OCI-LY7 (cell line): ENCODE results near the gene BCL10. TPM values are rescaled to one million over a fixed set of nuclear protein-coding genes. Genes with fewer than 3 reads are reported as not detected.

ENCODE experiments used
- BruUV-seq: library from RNA; stranded (reverse); fragments of 400-500 nt; replicated peaks from 2 replicates; lab custom pipeline; 2021; lab: Mats Ljungman, UMichigan
- CTCF ChIA-PET: fragments of 300-600 bp; sonication (Branson Sonifier 250); formaldehyde crosslinking; loops from one replicate; lab custom pipeline; 2022; ENCODE audit warnings: antibody characterized with exemption; ENCODE audit not compliant: unreplicated experiment; lab: Charles Lee
- POLR2A ChIA-PET: fragments of 300-600 bp; sonication (Branson Sonifier 250); formaldehyde crosslinking; loops from one replicate; lab custom pipeline; 2022; ENCODE audit warnings: antibody characterized with exemption; lab: Charles Lee
- DNase-seq: peaks from one replicate; pipeline ENCODE4 v3.0.0-alpha.2; 2015; ENCODE audit warnings: low spot score
- H2AFZ ChIP-seq: fragments of 200-600 bp; sonication (generic), shearing (Covaris generic); 2 replicates; pipeline ENCODE4 v1.6.1; 2014; ENCODE audit warnings: mild to moderate bottlenecking, antibody characterized with exemption, low read length, moderate library complexity
- H3K27ac ChIP-seq: fragments of 200-600 bp; sonication (generic); 2 replicates; pipeline ENCODE4 v1.5.1; 2014; ENCODE audit warnings: mixed run types, low read depth, mild to moderate bottlenecking, moderate library complexity, low read length, inconsistent platforms; ENCODE audit not compliant: poor library complexity, severe bottlenecking
- H3K36me3 ChIP-seq: fragments of 200-600 bp; sonication (generic); 2 replicates; pipeline ENCODE4 v1.6.1; 2014; ENCODE audit warnings: mild to moderate bottlenecking, antibody characterized with exemption, low read length, moderate library complexity, mixed read lengths; ENCODE audit not compliant: insufficient read depth
- H3K4me1 ChIP-seq: fragments of 200-600 bp; sonication (generic); 2 replicates; pipeline ENCODE4 v1.5.1; 2014; ENCODE audit warnings: mild to moderate bottlenecking, low read length; ENCODE audit not compliant: insufficient read depth, poor library complexity, severe bottlenecking
- H3K4me2 ChIP-seq: fragments of 200-600 bp; sonication (generic); 2 replicates; pipeline ENCODE4 v1.6.1; 2014; ENCODE audit warnings: mild to moderate bottlenecking, low read length
- H3K4me3 ChIP-seq: fragments of 200-600 bp; sonication (generic); 2 replicates; pipeline ENCODE4 v1.5.1; 2014; ENCODE audit warnings: mild to moderate bottlenecking, low read depth, low read length; ENCODE audit not compliant: poor library complexity, severe bottlenecking
- H3K79me2 ChIP-seq: fragments of 200-600 bp; sonication (generic); 2 replicates; pipeline ENCODE4 v1.6.1; 2016; ENCODE audit warnings: low read depth, mild to moderate bottlenecking, low read length, moderate library complexity, mixed read lengths; ENCODE audit not compliant: insufficient read depth
- H3K9me2 ChIP-seq: fragments of 200-600 bp; sonication (generic); 2 replicates; pipeline ENCODE4 v1.6.1; 2016; ENCODE audit warnings: mild to moderate bottlenecking, low read length, mixed read lengths; ENCODE audit not compliant: insufficient read depth
- H3K9me3 ChIP-seq: fragments of 200-600 bp; sonication (generic); 2 replicates; pipeline ENCODE4 v1.6.1; 2014; ENCODE audit warnings: mild to moderate bottlenecking, mixed run types, low read length, mixed read lengths
- H4K20me1 ChIP-seq: fragments of 200-600 bp; sonication (generic); 2 replicates; pipeline ENCODE4 v1.6.1; 2014; ENCODE audit warnings: mild to moderate bottlenecking, antibody characterized with exemption, low read length, moderate library complexity, mixed read lengths; ENCODE audit not compliant: insufficient read depth
- EZH2phosphoT487 ChIP-seq: fragments of 200-600 bp; sonication (generic); IDR thresholded peaks from 2 replicates; pipeline ENCODE4 v1.6.1; 2018; ENCODE audit warnings: low read depth, borderline replicate concordance, mild to moderate bottlenecking, mixed run types, antibody characterized with exemption, low read length, moderate library complexity, mixed read lengths
- intact Hi-C: fragments of 100-400 bp; cut with micrococcal nuclease; formaldehyde crosslinking; loops from one replicate; pipeline ENCODE4 v1.10.0; 2022; ENCODE audit not compliant: unreplicated experiment
- total RNA-seq, 2 experiments: library from RNA; depleted of rRNA in 1 of 2; stranded (reverse); fragments of >200 nt in 1 of 2; shearing (Covaris generic) in 1 of 2; gene quantifications; 2 replicates each; pipeline ENCODE4 v1.2.3, GENCODE V29; 2014 to 2022
- TF ChIP-seq, protein P1 (sequence below): fragments of 200-600 bp; sonication (generic); conservative IDR thresholded peaks from 2 replicates; pipeline ENCODE4 v1.5.1; 2014; ENCODE audit warnings: mild to moderate bottlenecking, antibody characterized with exemption, low read length, moderate library complexity, mixed read lengths

BCL10 gene
- total RNA-seq, 2 experiments from 2014 or later = 17.4 to 29.0 TPM

DNA sequence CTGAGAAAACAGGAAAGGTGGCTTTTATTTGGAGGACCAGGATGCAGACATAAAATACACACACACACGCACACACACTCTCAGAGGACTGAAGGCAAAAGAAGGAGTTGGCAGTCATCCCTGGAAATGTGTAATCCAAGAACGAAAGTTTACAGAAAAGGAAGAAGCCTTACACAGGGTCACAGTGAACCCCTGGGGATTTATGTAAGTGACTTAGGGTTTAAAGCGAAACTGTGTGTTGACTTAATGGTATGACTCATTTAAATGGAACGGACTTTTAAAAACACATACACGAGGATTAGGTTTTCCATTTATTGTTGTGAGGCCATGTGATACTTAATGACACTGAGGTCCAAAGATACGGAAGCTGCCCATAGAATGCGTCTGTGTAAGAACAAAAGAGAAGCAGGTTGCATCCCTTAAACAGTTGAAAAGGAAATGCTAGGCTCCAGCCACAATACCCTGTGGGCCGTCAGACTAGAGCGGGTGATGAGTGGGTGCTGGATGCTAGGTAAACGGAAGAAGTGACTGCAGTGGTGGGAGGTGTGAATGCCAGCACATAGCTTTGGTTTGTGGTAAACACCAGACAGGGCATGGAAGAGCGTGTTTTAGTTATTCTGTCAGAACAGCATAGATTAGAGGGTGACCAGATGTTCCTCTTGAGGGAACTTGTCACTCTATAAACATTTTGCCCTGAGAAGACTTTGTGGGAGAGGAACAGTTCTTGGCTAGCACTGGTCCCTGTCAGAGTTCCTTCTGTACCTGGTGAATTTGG, 21.6 kb upstream of the BCL10 start:
- CTCF ChIA-PET = no interaction called here

DNA sequence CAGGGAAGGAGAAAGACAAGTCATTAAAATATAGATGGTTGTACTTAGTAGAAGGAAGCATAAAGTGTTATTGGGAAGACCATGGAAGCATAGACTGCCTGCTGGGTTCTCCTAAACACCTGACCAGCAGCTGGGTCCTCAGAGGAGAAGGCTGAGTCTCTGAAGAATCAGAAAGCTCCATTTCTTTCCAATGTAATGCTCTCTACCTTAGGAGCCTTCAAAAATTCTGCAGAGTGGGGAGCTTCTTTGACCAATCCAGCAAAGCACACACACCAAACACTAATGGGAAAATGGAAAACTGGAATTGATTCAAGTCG, 21.1 kb upstream of the BCL10 start:
- H4K20me1 ChIP-seq = no peaks in the 10 kb centered on the region
- ChIA-PET POLR2A (interaction anchor here (1.4 kb wide), 1 partner anchor 20 kb away, joined by 3 read pairs; no protein-coding TSS in a partner anchor), CTCF (no interaction called here)
- DNase-seq = no peak
- H3K79me2 ChIP-seq = no peaks in the 10 kb centered on the region
- no peak overlapping the region for H3K4me2 ChIP-seq
- no peaks in the 10 kb centered on the region for H3K9me3 ChIP-seq
- H3K9me2 ChIP-seq = no peaks in the 10 kb centered on the region
- no peak overlapping the region for H2AFZ ChIP-seq
- no peak overlapping the region for H3K27ac ChIP-seq
- no peaks in the 10 kb centered on the region for H3K36me3 ChIP-seq
- H3K4me3 ChIP-seq = no peak overlapping the region
- intact Hi-C loops = no loop called here
- BruUV-seq = no TSS peak
- TF ChIP-seq, protein P1, sequence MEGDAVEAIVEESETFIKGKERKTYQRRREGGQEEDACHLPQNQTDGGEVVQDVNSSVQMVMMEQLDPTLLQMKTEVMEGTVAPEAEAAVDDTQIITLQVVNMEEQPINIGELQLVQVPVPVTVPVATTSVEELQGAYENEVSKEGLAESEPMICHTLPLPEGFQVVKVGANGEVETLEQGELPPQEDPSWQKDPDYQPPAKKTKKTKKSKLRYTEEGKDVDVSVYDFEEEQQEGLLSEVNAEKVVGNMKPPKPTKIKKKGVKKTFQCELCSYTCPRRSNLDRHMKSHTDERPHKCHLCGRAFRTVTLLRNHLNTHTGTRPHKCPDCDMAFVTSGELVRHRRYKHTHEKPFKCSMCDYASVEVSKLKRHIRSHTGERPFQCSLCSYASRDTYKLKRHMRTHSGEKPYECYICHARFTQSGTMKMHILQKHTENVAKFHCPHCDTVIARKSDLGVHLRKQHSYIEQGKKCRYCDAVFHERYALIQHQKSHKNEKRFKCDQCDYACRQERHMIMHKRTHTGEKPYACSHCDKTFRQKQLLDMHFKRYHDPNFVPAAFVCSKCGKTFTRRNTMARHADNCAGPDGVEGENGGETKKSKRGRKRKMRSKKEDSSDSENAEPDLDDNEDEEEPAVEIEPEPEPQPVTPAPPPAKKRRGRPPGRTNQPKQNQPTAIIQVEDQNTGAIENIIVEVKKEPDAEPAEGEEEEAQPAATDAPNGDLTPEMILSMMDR = no peak
- no peak for TF ChIP-seq EZH2phosphoT487
- no peaks in the 10 kb centered on the region for H3K4me1 ChIP-seq

More for the DNA sequence above, 21.6 kb upstream of the BCL10 start:
- Histone ChIP-seq H3K4me2 (no peak overlapping the region), H3K9me3 (no peaks in the 10 kb centered on the region), H3K9me2 (no peaks in the 10 kb centered on the region), H4K20me1 (no peaks in the 10 kb centered on the region), H3K79me2 (no peaks in the 10 kb centered on the region), H3K36me3 (no peaks in the 10 kb centered on the region), H3K27ac (no peak overlapping the region), H3K4me1 (no peaks in the 10 kb centered on the region), H2AFZ (no peak overlapping the region), H3K4me3 (no peak overlapping the region)
- DNase-seq = no peak
- TF ChIP-seq, protein P1 = no peak
- TF ChIP-seq EZH2phosphoT487 = no peak
- no TSS peak for BruUV-seq
- POLR2A ChIA-PET = interaction anchor here (0.5 to 1.4 kb wide), 2 partner anchors 21 to 704 kb away, joined by 3 read pairs; no protein-coding TSS in a partner anchor
- intact Hi-C loops = no loop called here

DNA sequence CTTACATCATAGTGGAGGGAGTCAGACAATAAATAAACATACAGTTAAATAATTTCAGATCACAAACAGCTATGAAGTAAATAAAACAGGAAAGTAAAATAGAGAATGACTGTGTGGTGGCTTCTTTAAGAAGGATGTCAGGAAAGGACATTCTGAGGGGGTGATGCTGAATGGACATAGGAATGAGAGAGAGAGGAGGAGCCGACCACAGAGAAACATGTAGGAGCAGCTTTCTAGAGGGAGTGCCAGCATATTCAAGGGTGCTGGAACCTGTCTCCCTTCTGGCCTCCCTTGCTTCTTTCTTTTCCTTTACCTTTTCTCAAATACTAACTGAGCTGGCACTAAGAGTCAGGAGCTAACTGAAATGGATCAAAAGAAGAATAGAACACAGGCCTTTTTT, 20.5 kb upstream of the BCL10 start:
- no peaks in the 10 kb centered on the region for H4K20me1 ChIP-seq
- no peaks in the 10 kb centered on the region for H3K4me1 ChIP-seq
- ChIA-PET POLR2A (interaction anchor here (1.4 kb wide), 1 partner anchor 20 kb away, joined by 3 read pairs; no protein-coding TSS in a partner anchor), CTCF (interaction anchor here (0.6 kb wide), 1 partner anchor 766 kb away, joined by 4 read pairs; no protein-coding TSS in a partner anchor)
- no peak overlapping the region for H2AFZ ChIP-seq
- no peaks in the 10 kb centered on the region for H3K79me2 ChIP-seq
- H3K36me3 ChIP-seq = no peaks in the 10 kb centered on the region
- no peaks in the 10 kb centered on the region for H3K9me2 ChIP-seq
- TF ChIP-seq EZH2phosphoT487 = no peak
- DNase-seq = no peak
- H3K4me2 ChIP-seq = no peak overlapping the region
- H3K27ac ChIP-seq = no peak overlapping the region
- no TSS peak for BruUV-seq
- intact Hi-C loops = no loop called here
- H3K4me3 ChIP-seq = no peak overlapping the region
- H3K9me3 ChIP-seq = no peaks in the 10 kb centered on the region
